Keratinocyte (primary cell): Measurements from ENCODE around the gene COTL1. TPM values are rescaled to one million over a fixed set of nuclear protein-coding genes. Genes with fewer than 3 reads are reported as not detected.

ENCODE experiments used
- DNase-seq: peaks from one replicate; pipeline ENCODE4 v3.0.0-alpha.2; 2011; ENCODE audit warnings: low read depth, missing footprints, low spot score
- FAIRE-seq: peaks from 2 replicates; lab custom pipeline; 2011; peaks lifted over from hg19 to GRCh38; lab: Jason Lieb, UNC
- H2AFZ ChIP-seq: 2 replicates; pipeline ENCODE4 v1.6.0; 2012; ENCODE audit warnings: low read length, control low read depth, inconsistent platforms; ENCODE audit not compliant: control insufficient read depth
- H3K27ac ChIP-seq: 2 replicates; pipeline ENCODE4 v1.5.1; 2011; ENCODE audit warnings: low read length; ENCODE audit not compliant: control insufficient read depth, insufficient read depth
- H3K27me3 ChIP-seq: 3 replicates; pipeline ENCODE4 v1.6.0; 2011; ENCODE audit warnings: low read length; ENCODE audit not compliant: control insufficient read depth, insufficient read depth; ENCODE audit errors: extremely low read depth
- H3K36me3 ChIP-seq, 2 experiments: 2 replicates in 1 of 2; 3 replicates in 1 of 2; pipeline ENCODE4 v1.5.1; 2011; ENCODE audit warnings: low read length in 2 of 2, mild to moderate bottlenecking in 1 of 2; ENCODE audit not compliant: control insufficient read depth in 2 of 2, insufficient read depth in 2 of 2; ENCODE audit errors: extremely low read depth in 1 of 2
- H3K4me1 ChIP-seq: 3 replicates; pipeline ENCODE4 v1.5.1; 2011; ENCODE audit warnings: low read length; ENCODE audit not compliant: control insufficient read depth, insufficient read depth; ENCODE audit errors: extremely low read depth
- H3K4me2 ChIP-seq: 3 replicates; pipeline ENCODE4 v1.6.0; 2011; ENCODE audit warnings: low read depth, low read length; ENCODE audit not compliant: control insufficient read depth, insufficient read depth; ENCODE audit errors: extremely low read depth
- H3K4me3 ChIP-seq, 3 experiments: fragments of 200-600 bp in 1 of 3; sonication (generic) in 1 of 3; 2 replicates in 2 of 3; 3 replicates in 1 of 3; pipeline ENCODE4 v1.5.1; 2011 to 2016; ENCODE audit warnings: low read length in 3 of 3, mild to moderate bottlenecking in 3 of 3, control low read depth in 2 of 3, inconsistent platforms in 1 of 3, low read depth in 1 of 3, mixed read lengths in 1 of 3, mixed run types in 1 of 3, moderate library complexity in 1 of 3; ENCODE audit not compliant: control insufficient read depth in 2 of 3, insufficient read depth in 2 of 3; ENCODE audit errors: extremely low read depth in 1 of 3
- H3K79me2 ChIP-seq: 2 replicates; pipeline ENCODE4 v1.6.0; 2012; ENCODE audit warnings: low read length; ENCODE audit not compliant: control insufficient read depth, insufficient read depth
- H3K9ac ChIP-seq: 3 replicates; pipeline ENCODE4 v1.6.0; 2011; ENCODE audit warnings: low read length; ENCODE audit not compliant: control insufficient read depth, insufficient read depth; ENCODE audit errors: extremely low read depth
- H3K9me1 ChIP-seq: 3 replicates; pipeline ENCODE4 v1.6.0; 2011; ENCODE audit warnings: low read length; ENCODE audit not compliant: control insufficient read depth, insufficient read depth; ENCODE audit errors: extremely low read depth
- H3K9me3 ChIP-seq: 2 replicates; pipeline ENCODE4 v1.5.1; 2012; ENCODE audit warnings: low read depth, low read length; ENCODE audit not compliant: control insufficient read depth
- H4K20me1 ChIP-seq: 3 replicates; pipeline ENCODE4 v1.6.0; 2011; ENCODE audit warnings: low read length; ENCODE audit not compliant: control insufficient read depth, insufficient read depth; ENCODE audit errors: extremely low read depth
- EZH2 ChIP-seq: IDR thresholded peaks from one replicate; pipeline ENCODE4 v1.6.1; 2012; ENCODE audit warnings: inconsistent platforms, mild to moderate bottlenecking, low read length, moderate library complexity
- dilution Hi-C: fragments of 300-500 bp; cut with MboI; formaldehyde crosslinking; loops from one replicate; pipeline ENCODE4 v1.7.0; 2020; ENCODE audit warnings: low sequenced_read_pairs; ENCODE audit not compliant: extremely low pct_ligation_motif_present
- polyA plus RNA-seq, 5 experiments: library from polyadenylated mRNA; depleted of rRNA in 3 of 5; stranded (reverse) in 3 of 5; stranded (forward) in 1 of 5; unstranded in 1 of 5; fragments of >200 nt; gene quantifications; 1 replicate in 1 of 5; 2 replicates in 3 of 5; 3 replicates in 1 of 5; pipeline versions ENCODE4 v1.2.1 to v1.2.3, GENCODE V29; 2011 to 2012; ENCODE audit warnings: missing spikeins in 2 of 5, low read depth in 1 of 5, low replicate concordance in 1 of 5
- TF ChIP-seq, protein P1 (sequence below), 3 experiments: IDR thresholded peaks in 1 of 3; conservative IDR thresholded peaks in 1 of 3; optimal IDR thresholded peaks in 1 of 3; 2 replicates in 2 of 3; 3 replicates in 1 of 3; pipeline versions ENCODE3 to v1.5.1; 2011; ENCODE audit warnings: low read length in 3 of 3, mild to moderate bottlenecking in 3 of 3, moderate library complexity in 2 of 3, control low read depth in 1 of 3, inconsistent platforms in 1 of 3; ENCODE audit not compliant: insufficient read depth in 2 of 3; ENCODE audit errors: extremely low read depth in 1 of 3

COTL1 gene
- polyA plus RNA-seq, 1 donor (not counting 4 experiments of a cell fraction or from before 2014, with no cell fraction given) = 116 TPM

- Histone ChIP-seq H3K27ac (no peak overlapping the region), H3K4me3 (no peak overlapping the region), H3K79me2 (peaks cover 55% of the 10 kb centered on the region), H3K4me2 (no peak overlapping the region), H3K9me3 (peaks cover 2% of the 10 kb centered on the region), H3K27me3 (no peaks in the 10 kb centered on the region), H3K36me3 (peaks cover 25 to 35% of the 10 kb centered on the region in 2 experiments), H3K9ac (no peak overlapping the region), H2AFZ (no peak overlapping the region), H4K20me1 (peaks cover 8% of the 10 kb centered on the region), H3K4me1 (no peaks in the 10 kb centered on the region), H3K9me1 (no peaks in the 10 kb centered on the region)
- no peak for DNase-seq
- dilution Hi-C loops = no loop called here
- TF ChIP-seq, protein P1, sequence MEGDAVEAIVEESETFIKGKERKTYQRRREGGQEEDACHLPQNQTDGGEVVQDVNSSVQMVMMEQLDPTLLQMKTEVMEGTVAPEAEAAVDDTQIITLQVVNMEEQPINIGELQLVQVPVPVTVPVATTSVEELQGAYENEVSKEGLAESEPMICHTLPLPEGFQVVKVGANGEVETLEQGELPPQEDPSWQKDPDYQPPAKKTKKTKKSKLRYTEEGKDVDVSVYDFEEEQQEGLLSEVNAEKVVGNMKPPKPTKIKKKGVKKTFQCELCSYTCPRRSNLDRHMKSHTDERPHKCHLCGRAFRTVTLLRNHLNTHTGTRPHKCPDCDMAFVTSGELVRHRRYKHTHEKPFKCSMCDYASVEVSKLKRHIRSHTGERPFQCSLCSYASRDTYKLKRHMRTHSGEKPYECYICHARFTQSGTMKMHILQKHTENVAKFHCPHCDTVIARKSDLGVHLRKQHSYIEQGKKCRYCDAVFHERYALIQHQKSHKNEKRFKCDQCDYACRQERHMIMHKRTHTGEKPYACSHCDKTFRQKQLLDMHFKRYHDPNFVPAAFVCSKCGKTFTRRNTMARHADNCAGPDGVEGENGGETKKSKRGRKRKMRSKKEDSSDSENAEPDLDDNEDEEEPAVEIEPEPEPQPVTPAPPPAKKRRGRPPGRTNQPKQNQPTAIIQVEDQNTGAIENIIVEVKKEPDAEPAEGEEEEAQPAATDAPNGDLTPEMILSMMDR (optimal IDR thresholded peaks at IDR 0.05 in 1 of 3, IDR thresholded peaks at IDR 0.05 in 1 of 3, conservative IDR thresholded peaks at IDR 0.05 in 1 of 3; ENCODE audit: extremely low read depth in 1 of 3, insufficient read depth in 2 of 3, low read length in 3 of 3) = no peak
- TF ChIP-seq EZH2 = no peak
- no peak for FAIRE-seq
Observed at GRCh38 chr16:84569382-84569987, 48.4 kb downstream of the COTL1 start.

DNA sequence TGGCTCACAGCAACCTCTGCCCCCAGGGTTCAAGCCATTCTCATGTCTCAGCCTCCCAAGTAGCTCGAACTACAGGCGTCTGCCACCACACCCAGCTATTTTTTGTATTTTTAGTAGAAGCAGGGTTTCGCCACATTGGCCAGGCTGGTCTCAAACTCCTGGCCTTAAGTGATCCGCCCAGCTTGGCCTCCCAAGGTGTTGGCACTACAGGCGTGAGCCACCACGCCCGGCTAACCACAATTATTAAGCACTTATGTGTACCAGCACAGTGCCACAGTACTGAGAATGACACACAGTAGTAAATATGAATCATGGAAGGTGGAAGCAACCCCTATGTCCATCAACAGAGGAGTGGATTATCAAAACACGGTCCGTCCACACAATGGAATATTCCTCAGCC, 49.8 kb downstream of the COTL1 start:
- no peak overlapping the region for H3K4me2 ChIP-seq
- H3K79me2 ChIP-seq = peaks cover 45% of the 10 kb centered on the region
- no peak overlapping the region for H3K27ac ChIP-seq
- no peak overlapping the region for H3K4me3 ChIP-seq
- H4K20me1 ChIP-seq = peaks cover 8% of the 10 kb centered on the region
- DNase-seq (no peak), FAIRE-seq (no peak)
- H2AFZ ChIP-seq = no peak overlapping the region
- H3K9me3 ChIP-seq = peaks cover 2% of the 10 kb centered on the region
- no peaks in the 10 kb centered on the region for H3K4me1 ChIP-seq
- no peaks in the 10 kb centered on the region for H3K27me3 ChIP-seq
- peaks cover 20 to 35% of the 10 kb centered on the region in 2 experiments for H3K36me3 ChIP-seq
- dilution Hi-C loops = no loop called here
- H3K9me1 ChIP-seq = no peaks in the 10 kb centered on the region
- no peak overlapping the region for H3K9ac ChIP-seq
- TF ChIP-seq, protein P1 (optimal IDR thresholded peaks at IDR 0.05 in 1 of 3, IDR thresholded peaks at IDR 0.05 in 1 of 3, conservative IDR thresholded peaks at IDR 0.05 in 1 of 3; ENCODE audit: extremely low read depth in 1 of 3, insufficient read depth in 2 of 3, low read length in 3 of 3) = no peak
- TF ChIP-seq EZH2 = no peak
